Right lobe of liver (tissue), 6 donors: ENCODE measurements around the gene TMEM176A. TPM values are rescaled to one million over a fixed set of nuclear protein-coding genes. Genes with fewer than 3 reads are reported as not detected.
A peak's percentile ranks its signal among the peaks of the same experiment; 100 is the strongest.

ENCODE experiments used
- ATAC-seq, 4 donors: fragments of 200-7000 bp; cut with Tn5 transposase; one replicate each; pipeline ENCODE4 v1.9.1; 2020; ENCODE audit warnings: mild to moderate bottlenecking in 4 of 4, moderate library complexity in 4 of 4
- DNase-seq, 3 donors: peaks; one replicate each; pipeline ENCODE4 v3.0.0-alpha.2; 2020
- H3K27ac ChIP-seq, 3 donors: fragments of 200-600 bp; one replicate each; pipeline ENCODE4 v1.8.0; 2022
- H3K27me3 ChIP-seq, 2 donors: fragments of 200-600 bp; one replicate each; pipeline ENCODE4 v1.8.0; 2022
- H3K36me3 ChIP-seq, 4 donors: fragments of 200-600 bp; sonication (generic) in 1 of 4; one replicate each; pipeline versions ENCODE4 v1.5.1 to v1.8.0; 2017 to 2022; ENCODE audit warnings: control low read depth in 1 of 4
- H3K4me1 ChIP-seq, 4 donors: fragments of 200-600 bp; sonication (generic) in 1 of 4; one replicate each; pipeline versions ENCODE4 v1.5.1 to v1.8.0; 2017 to 2022; ENCODE audit warnings: control low read depth in 1 of 4
- H3K4me3 ChIP-seq, 3 donors: fragments of 200-600 bp; one replicate each; pipeline ENCODE4 v1.8.0; 2022
- H3K9me3 ChIP-seq, 4 donors: fragments of 200-600 bp; sonication (generic) in 1 of 4; one replicate each; pipeline versions ENCODE4 v1.5.1 to v1.8.0; 2017 to 2022; ENCODE audit warnings: control low read depth in 1 of 4
- CTCF ChIP-seq, 4 donors: fragments of 200-600 bp in 3 of 4; fragments of 450-650 bp in 1 of 4; IDR thresholded peaks; one replicate each; pipeline versions ENCODE4 v1.5.1 to v1.8.0; 2016 to 2022; ENCODE audit warnings: antibody characterized with exemption in 4 of 4, mild to moderate bottlenecking in 2 of 4
- POLR2A ChIP-seq: fragments of 450-650 bp; IDR thresholded peaks from one replicate; pipeline ENCODE4 v1.6.1; 2017; ENCODE audit warnings: antibody characterized with exemption, mild to moderate bottlenecking
- WGBS: methylation state at CpG from one replicate; pipeline ENCODE4 v1.1.6; 2018; ENCODE audit warnings: low coverage, low lambda C conversion rate; ENCODE audit not compliant: insufficient coverage; ENCODE audit errors: missing lambda C conversion rate; 5-methylcytosine and 5-hydroxymethylcytosine counted together
- intact Hi-C, 2 donors: fragments of 100-400 bp; cut with DNase I; formaldehyde crosslinking; loops; one replicate each; pipeline versions ENCODE4 v1.11.2 to v1.14.1; 2022
- total RNA-seq, 6 experiments: library from RNA; depleted of rRNA in 2 of 6; stranded (reverse); fragments of >200 nt in 2 of 6; fragmentation: NEBNext Ultra II Directional in 3 of 6; extraction: Animal tissue kit (Norgen Biotek cat#: 25700) in 3 of 6; gene quantifications; one replicate each; pipeline versions ENCODE4 v1.1.0 to v1.2.4, GENCODE V29; 2016 to 2023
- donor health status: DM: no; HTN: yes; CAD: no.
- donor health status: DM: no; HTN: no; CAD: no.
- donor health status: DM: no; HTN: no; CAD: no.
- donor health status: DM: no; HTN: yes; CAD: no.
- donor health status: DM: no; HTN: yes; CAD: no.

Gene TMEM176A
- total RNA-seq, 6 experiments from 2014 or later: 441 to 1,033 (median 702) TPM

DNA sequence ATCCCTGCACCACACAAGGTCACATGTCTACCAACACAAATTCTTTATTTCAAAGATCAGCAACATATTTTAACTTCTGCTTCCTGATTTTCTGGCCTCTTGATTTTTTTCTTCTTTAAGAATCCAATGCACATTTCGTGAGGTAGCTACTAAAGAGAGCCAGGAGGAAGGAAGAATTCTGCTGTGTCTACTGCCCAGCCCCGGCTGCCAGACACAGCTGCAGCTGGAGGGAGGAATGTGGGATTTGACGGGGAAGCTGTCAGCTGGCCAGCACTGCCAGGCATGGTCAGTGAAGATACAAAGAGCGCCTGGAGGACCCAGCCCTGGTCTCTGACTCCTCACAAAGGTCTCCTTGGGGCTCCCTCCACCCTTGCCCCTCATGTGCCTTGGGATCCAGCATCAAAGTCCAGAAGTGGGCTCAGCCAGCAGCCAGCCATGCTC lies 44.9 kb downstream of the TMEM176A start:
- TF ChIP-seq POLR2A (no peak), CTCF (IDR thresholded peaks at IDR 0.05) (no peak)
- H3K27ac ChIP-seq: no peak overlapping the region
- WGBS: 26% methylated on average over 4 of the region's 4 CpGs

GRCh38 chr7:150846291-150847115 lies 45.9 kb downstream of the TMEM176A start:
- Histone ChIP-seq H3K27me3 (no peaks in the 10 kb centered on the region), H3K4me1 (no peaks in the 10 kb centered on the region), H3K36me3 (no peaks in the 10 kb centered on the region), H3K27ac (no peak overlapping the region), H3K4me3 (no peak overlapping the region), H3K9me3 (no peaks in the 10 kb centered on the region)
- DNase-seq (no peak), ATAC-seq (peak in 2 of 4 donors; percentile 6 to 22)
- intact Hi-C loops: no loop called here
- TF ChIP-seq POLR2A (no peak), CTCF (IDR thresholded peaks at IDR 0.05) (no peak)
- 90% methylated on average over 2 of the region's 14 CpGs for WGBS

More for the DNA sequence above, 44.9 kb downstream of the TMEM176A start:
- H3K27me3 ChIP-seq: no peaks in the 10 kb centered on the region
- DNase-seq (no peak), ATAC-seq (peak in 3 of 4 donors; percentile 23 to 50 (median 23))
- no peak overlapping the region for H3K4me3 ChIP-seq
- no peaks in the 10 kb centered on the region for H3K4me1 ChIP-seq
- H3K9me3 ChIP-seq: no peaks in the 10 kb centered on the region
- H3K36me3 ChIP-seq: no peaks in the 10 kb centered on the region
- intact Hi-C loops: no loop called here

DNA sequence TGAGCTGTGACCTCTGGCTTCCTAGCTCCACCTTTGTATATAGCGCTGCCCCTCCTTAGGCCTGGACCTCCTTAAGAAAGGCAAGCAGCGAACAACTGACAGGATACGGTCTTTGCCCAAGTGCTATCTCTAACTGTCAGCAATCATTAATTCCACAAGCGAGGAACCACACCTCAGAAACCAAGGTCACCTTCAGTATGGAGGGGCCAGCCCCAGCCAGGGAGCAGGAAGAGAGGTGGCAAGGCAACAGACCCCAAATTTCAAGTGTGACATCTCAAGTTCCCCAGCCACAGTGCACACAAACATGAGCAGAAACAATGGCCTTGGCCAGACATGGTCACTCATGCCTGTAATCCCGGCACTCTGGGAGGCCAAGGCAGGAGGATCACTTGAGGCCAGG lies 47.0 kb downstream of the TMEM176A start:
- 96% methylated on average over 3 of the region's 5 CpGs for WGBS
- intact Hi-C loops: no loop called here
- H3K36me3 ChIP-seq: no peaks in the 10 kb centered on the region
- H3K4me1 ChIP-seq: no peaks in the 10 kb centered on the region
- H3K27me3 ChIP-seq: no peaks in the 10 kb centered on the region
- no peak overlapping the region for H3K4me3 ChIP-seq
- ATAC-seq (no peak), DNase-seq (no peak)
- no peaks in the 10 kb centered on the region for H3K9me3 ChIP-seq
- TF ChIP-seq POLR2A: no peak
- no peak for TF ChIP-seq CTCF (IDR thresholded peaks at IDR 0.05)
- no peak overlapping the region for H3K27ac ChIP-seq

DNA sequence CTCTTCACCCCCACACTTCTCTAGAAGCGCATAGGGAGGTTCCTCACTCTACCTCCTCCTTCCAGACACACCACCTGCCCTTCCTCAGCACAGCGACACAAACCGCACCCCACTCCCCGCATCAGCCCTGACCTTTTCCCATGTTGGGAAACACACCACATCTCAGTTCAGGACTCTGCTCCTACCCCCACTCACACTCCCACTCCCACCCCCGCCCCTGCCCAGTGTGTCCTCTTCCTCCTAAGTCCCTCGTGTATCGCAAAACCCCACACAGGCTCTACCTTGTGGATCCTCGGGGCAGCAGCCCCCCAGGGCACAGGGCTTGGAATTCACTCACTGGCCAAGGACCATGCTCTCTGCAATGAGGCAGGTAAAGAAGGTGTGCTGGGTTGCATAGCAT lies 47.5 kb downstream of the TMEM176A start:
- no peak for ATAC-seq
- H3K4me3 ChIP-seq: no peak overlapping the region
- 90% methylated on average over 6 of the region's 8 CpGs for WGBS
- H3K4me1 ChIP-seq: no peaks in the 10 kb centered on the region
- TF ChIP-seq CTCF (IDR thresholded peaks at IDR 0.05) (no peak), POLR2A (no peak)
- DNase-seq: no peak
- H3K27ac ChIP-seq: no peak overlapping the region
- H3K9me3 ChIP-seq: no peaks in the 10 kb centered on the region
- H3K36me3 ChIP-seq: no peaks in the 10 kb centered on the region
- H3K27me3 ChIP-seq: no peaks in the 10 kb centered on the region
- intact Hi-C loops: no loop called here
